Astrocyte of the spinal cord (primary cell): ENCODE data around the gene NPAS3.

Source experiments
- DNase-seq: peaks from one replicate; pipeline ENCODE4 v3.0.0; 2011; ENCODE audit warnings: low read depth, low spot score
- H3K4me3 ChIP-seq: 2 replicates; pipeline ENCODE4 v1.5.1; 2011; ENCODE audit warnings: low read depth, mild to moderate bottlenecking, low read length, moderate library complexity
- CTCF ChIP-seq: IDR thresholded peaks from 2 replicates; pipeline ENCODE4 v1.5.1; 2012; ENCODE audit warnings: low read depth, mild to moderate bottlenecking, low read length, inconsistent platforms
- in situ Hi-C: cut with HindIII; loops from 2 replicates; pipeline ENCODE4 v1.10.0; 2017; ENCODE audit warnings: low sequenced_read_pairs

NPAS3 gene

GRCh38 chr14:33848706-33849454 is 910.2 kb downstream of the NPAS3 start:
- in situ Hi-C loops: no loop called here
- TF ChIP-seq CTCF: peak; percentile 84
- H3K4me3 ChIP-seq: no peak overlapping the region
- DNase-seq: peak; percentile 68

GRCh38 chr14:33849455-33849801 is 910.7 kb downstream of the NPAS3 start:
- no peak overlapping the region for H3K4me3 ChIP-seq
- TF ChIP-seq CTCF: no peak
- in situ Hi-C loops: no loop called here
- DNase-seq: no peak

- DNase-seq: no peak
- H3K4me3 ChIP-seq: no peak overlapping the region
- in situ Hi-C loops: no loop called here
- TF ChIP-seq CTCF: no peak
These were observed 912.1 kb downstream of the NPAS3 start for GRCh38 chr14:33850826-33851225.

- DNase-seq: no peak
- H3K4me3 ChIP-seq: no peak overlapping the region
- TF ChIP-seq CTCF: no peak
- in situ Hi-C loops: no loop called here
These were observed 912.7 kb downstream of the NPAS3 start for GRCh38 chr14:33851366-33851765.

- no peak for DNase-seq
- H3K4me3 ChIP-seq: no peak overlapping the region
- no peak for TF ChIP-seq CTCF
- in situ Hi-C loops: no loop called here
These were observed 913.3 kb downstream of the NPAS3 start for GRCh38 chr14:33851931-33852330.
